Measurements from ENCODE around the gene TRMT61B.

TRMT61B gene

DNA sequence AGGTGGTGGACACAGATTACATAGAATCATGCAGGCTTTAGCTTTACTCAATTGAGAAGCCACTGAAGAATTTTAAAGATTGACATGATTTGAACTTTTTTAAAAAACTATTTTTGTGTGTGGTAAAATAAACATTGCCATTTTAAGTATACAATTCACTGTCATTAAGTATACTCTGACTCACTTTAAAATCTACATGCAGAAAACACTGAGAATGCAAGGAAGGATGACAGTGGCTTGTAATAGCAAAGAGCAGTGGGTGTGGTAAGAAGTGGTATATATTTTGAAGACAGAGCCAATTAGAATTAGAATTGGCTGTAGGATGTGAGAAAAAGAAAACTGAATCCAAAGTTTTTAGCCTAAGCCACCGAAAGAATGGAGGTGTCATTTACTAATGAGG, 14.9 kb downstream of the TRMT61B start:
- DNase-seq = no peak

GRCh38 chr2:28842042-28842441, 28.1 kb downstream of the TRMT61B start:
- no peak for DNase-seq

DNA sequence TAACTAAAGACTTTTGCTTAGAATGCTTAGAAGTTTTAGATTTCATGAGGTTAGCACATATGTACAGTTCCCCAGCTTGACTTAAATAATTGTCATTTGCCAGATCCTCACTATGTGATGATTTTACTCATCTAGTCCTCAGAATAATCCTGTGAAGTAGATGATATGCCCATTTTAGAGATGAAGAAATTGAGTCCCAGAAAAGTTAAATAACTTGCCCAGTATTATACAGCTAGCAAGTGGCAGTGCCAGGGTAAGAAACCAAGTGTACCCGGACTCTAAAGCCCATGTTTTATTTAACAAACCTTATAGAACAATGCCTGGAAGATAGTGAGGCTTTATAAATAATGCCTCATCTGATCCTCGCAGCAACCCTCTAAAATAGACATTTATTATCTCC, 31.1 kb downstream of the TRMT61B start:
- no peak for DNase-seq

GRCh38 chr2:28835781-28836180, 34.3 kb downstream of the TRMT61B start:
- DNase-seq = no peak

- no peak for DNase-seq
These were observed 36.2 kb downstream of the TRMT61B start for GRCh38 chr2:28833740-28834470.

DNA sequence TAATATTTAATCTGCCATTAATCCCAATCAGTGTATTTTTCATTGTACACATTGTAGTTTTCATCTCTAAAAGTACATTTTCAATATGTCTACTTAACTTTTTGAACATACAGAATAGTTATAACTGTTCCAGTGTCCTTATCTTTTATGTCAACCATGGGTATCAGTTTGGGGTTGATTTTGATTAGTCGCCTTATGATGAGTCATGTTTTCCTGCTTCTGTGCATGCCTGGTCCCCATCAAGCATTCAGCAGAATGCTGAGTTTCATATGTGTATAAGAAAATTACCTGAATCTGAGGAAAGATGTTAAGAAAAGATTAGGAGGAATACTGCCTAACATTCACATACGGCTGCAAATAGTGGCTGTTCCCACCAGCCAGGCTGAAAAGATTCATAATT, 41.7 kb downstream of the TRMT61B start:
- no peak for DNase-seq

DNA sequence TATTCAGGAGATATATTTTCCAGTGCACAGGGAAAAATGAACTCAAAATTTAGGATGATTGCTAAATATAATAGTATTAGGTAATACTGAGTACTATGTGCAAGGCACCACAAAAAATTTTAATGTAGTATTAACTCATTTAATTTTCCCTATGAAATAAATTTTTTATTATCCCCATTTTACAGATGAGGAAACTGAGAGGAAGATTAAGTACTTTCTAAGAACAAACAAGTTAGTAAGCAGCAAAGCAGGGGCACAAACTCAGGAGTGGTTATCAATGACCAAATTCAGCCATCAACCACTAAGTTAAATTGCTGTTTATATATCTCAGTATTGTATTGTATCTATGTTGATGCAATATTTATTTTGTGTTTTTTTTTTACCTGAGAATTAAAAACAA, 45.2 kb downstream of the TRMT61B start:
- no peak for DNase-seq

GRCh38 chr2:28824207-28824606, 45.9 kb downstream of the TRMT61B start:
- no peak for DNase-seq

DNA sequence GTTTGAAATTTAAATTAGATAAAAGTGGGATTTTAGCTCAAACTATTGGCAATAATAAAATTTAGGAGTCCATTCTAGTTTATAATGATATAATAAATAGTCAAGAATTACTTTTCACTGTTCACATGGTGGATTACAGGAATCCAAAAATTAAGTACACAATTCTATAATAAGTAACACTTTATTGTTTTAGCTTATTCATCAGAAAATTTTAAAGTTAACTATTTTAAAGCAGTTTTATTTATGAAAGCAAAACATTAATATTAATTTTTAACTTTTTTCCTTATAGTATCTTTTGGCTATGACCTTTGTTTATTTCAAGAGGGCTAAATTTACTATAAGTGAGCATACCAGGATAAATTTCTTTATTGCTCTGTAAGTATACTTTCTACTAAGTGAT, 48.1 kb downstream of the TRMT61B start:
- no peak for DNase-seq

DNA sequence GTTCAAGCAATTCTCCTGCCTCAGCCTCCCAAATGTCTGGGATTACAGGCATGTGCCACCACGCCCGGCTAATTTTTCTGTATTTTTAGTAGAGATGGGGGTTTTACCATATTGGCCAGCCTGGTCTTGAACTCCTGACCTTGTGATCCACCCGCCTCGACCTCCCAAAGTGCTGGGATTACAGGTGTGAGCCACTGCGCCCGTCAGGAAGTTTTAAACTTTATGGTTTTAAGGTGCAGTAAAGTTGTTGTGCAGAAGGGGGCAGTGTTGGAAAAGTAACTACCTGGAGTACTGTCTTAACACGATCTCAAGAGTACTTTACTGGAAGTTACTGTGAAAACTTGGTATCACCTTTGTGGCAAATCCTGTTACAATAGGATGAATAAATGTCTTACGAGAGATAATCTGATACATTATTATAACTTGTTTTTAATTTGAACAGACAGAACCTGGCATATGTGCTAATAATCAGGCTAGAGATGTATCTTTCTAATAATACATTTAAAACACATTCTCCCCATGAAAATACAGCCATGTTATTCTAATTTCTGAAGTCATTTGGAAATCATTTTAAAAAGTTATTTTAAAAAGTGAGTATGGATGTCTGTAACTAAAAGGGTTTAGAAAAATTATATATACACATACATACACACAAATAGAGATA, 48.7 kb downstream of the TRMT61B start:
- no peak for DNase-seq

- DNase-seq = no peak
These were observed 52.1 kb downstream of the TRMT61B start for GRCh38 chr2:28818053-28818452.

- peak; percentile 28 for DNase-seq
These were observed 59.5 kb downstream of the TRMT61B start, which contains the start of gene SPDYA for GRCh38 chr2:28810384-28811285. Gene SPDYA (plus strand): TSS chr2:28810834. CDS start chr2:28816015, 5,181 bp downstream.

DNA sequence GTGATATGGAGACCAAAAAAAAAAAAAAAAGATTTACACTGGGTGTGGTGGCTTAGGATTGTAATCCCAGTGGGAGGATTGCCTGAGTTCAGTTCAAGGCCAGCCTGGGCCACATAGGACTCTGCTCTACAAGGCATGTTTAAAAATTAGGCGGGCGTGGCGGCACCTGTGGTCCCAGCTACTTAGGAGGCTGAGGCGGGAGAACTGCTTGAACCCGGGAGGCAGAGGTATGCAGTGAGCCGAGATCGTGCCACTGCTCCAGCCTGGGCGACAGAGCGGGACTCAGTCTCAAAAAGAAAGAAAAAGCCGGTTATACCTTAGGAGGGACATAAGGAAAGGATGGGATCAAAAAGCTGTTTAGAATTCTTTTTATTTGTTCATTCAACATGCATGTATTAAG, 60.2 kb downstream of the TRMT61B start:
- no peak for DNase-seq

DNA sequence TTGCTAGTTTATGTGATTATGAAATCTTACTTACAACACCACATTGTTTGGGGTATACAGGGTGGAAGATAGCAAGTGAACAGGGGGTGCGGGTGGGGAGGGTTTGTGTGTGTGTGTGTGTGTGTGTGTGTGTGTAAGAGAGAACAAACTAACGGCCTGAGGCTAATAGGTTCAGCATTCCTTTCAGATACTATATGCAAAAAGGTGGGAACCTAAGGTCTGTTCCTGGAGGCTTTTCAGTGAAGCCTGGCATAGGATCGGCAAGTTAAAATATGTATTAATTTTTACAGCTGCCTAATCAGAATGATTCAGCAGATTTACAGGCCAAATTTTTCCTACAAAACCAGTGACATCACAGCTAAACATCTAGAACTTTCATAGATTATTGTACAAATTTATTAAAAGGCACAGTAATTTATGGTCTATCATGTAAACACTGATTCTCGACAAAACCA, 67.1 kb downstream of the TRMT61B start:
- no peak for DNase-seq

- no peak for DNase-seq
These were observed 68.4 kb downstream of the TRMT61B start for GRCh38 chr2:28801726-28802125.

All from SIG-M5 (cell line).